Activated CD4-positive, alpha-beta T cell treated with anti-CD3 and anti-CD28 coated beads for 24 hours (primary cell): Measurements from ENCODE around the gene EVA1A.
"Not testable (repeated sequence)": the region's sequence is repeated elsewhere in the genome, so short reads cannot be mapped to it uniquely, and the experiment has no call there.

Source experiments
- DNase-seq, 2 donors: peaks; one replicate each; pipeline ENCODE4 v3.0.0-alpha.2; 2020; ENCODE audit warnings: low read depth in 2 of 2

Gene EVA1A

GRCh38 chr2:75483878-75484277 lies 76.9 kb downstream of the EVA1A start:
- no peak for DNase-seq

- DNase-seq, result no peak
Measured at GRCh38 chr2:75482398-75482797, 78.3 kb downstream of the EVA1A start.

- no peak for DNase-seq
Measured at GRCh38 chr2:75480971-75481836, 79.5 kb downstream of the EVA1A start.

GRCh38 chr2:75477696-75478095 lies 83.0 kb downstream of the EVA1A start:
- not testable (repeated sequence) for DNase-seq

- no peak for DNase-seq
Measured at GRCh38 chr2:75476761-75477160, 84.0 kb downstream of the EVA1A start.

GRCh38 chr2:75475976-75476375 lies 84.8 kb downstream of the EVA1A start:
- no peak for DNase-seq

- no peak for DNase-seq
Measured at GRCh38 chr2:75475049-75475448, 85.7 kb downstream of the EVA1A start.

GRCh38 chr2:75474115-75474514 lies 86.6 kb downstream of the EVA1A start:
- DNase-seq, result no peak

GRCh38 chr2:75466708-75467311 lies 93.9 kb downstream of the EVA1A start:
- DNase-seq, result no peak

- no peak for DNase-seq
Measured at GRCh38 chr2:75465317-75465984, 95.3 kb downstream of the EVA1A start.

- no peak for DNase-seq
Measured at GRCh38 chr2:75464348-75464946, 96.3 kb downstream of the EVA1A start.

- DNase-seq, result no peak
Measured at GRCh38 chr2:75462721-75463120, 98.0 kb downstream of the EVA1A start.

GRCh38 chr2:75462206-75462605 lies 98.5 kb downstream of the EVA1A start:
- DNase-seq, result no peak

GRCh38 chr2:75460630-75461029 lies 100.1 kb downstream of the EVA1A start:
- no peak for DNase-seq

GRCh38 chr2:75459565-75460310 lies 101.0 kb downstream of the EVA1A start:
- DNase-seq, result no peak

GRCh38 chr2:75458201-75458600 lies 102.5 kb downstream of the EVA1A start:
- DNase-seq, result no peak

GRCh38 chr2:75456825-75457224 lies 103.9 kb downstream of the EVA1A start:
- no peak for DNase-seq

- DNase-seq, result no peak
Measured at GRCh38 chr2:75456111-75456510, 104.6 kb downstream of the EVA1A start.

- DNase-seq, result no peak
Measured at GRCh38 chr2:75454241-75454620, 106.5 kb downstream of the EVA1A start.

GRCh38 chr2:75453384-75454240 lies 107.1 kb downstream of the EVA1A start:
- no peak for DNase-seq

- no peak for DNase-seq
Measured at GRCh38 chr2:75450068-75450467, 110.7 kb downstream of the EVA1A start.
